HG02884 (cell line): ENCODE results near the gene CD96.
A peak's percentile ranks its signal among the peaks of the same experiment; 100 is the strongest.
"Not testable (repeated sequence)": the region's sequence is repeated elsewhere in the genome, so short reads cannot be mapped to it uniquely, and the experiment has no call there.

Experiments used
- ATAC-seq: cut with Tn5 transposase; IDR thresholded peaks from one replicate; pipeline ENCODE4 v1.9.1; 2021; ENCODE audit warnings: mild to moderate bottlenecking, moderate library complexity; ENCODE audit not compliant: unreplicated experiment

CD96 gene

DNA sequence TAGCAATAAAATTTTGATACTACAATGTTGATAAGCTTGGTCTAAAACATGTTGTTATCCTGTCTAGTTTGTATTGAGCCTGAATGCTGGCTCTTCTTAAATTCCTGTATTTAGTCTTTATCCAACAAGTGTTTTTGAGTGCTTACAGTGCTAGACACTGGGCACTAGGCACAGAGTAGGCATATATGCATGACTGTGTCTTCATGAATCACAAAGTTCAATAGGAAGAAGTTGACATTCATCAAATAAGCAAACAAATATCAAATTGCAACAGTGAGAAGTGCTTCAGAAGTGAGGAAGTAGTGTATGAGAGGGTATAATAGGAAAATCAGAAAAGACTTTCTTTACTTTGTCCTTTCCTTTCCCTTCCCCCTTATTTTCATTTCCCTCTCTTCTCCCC, 6.8 kb downstream of the CD96 start:
- no peak for ATAC-seq

DNA sequence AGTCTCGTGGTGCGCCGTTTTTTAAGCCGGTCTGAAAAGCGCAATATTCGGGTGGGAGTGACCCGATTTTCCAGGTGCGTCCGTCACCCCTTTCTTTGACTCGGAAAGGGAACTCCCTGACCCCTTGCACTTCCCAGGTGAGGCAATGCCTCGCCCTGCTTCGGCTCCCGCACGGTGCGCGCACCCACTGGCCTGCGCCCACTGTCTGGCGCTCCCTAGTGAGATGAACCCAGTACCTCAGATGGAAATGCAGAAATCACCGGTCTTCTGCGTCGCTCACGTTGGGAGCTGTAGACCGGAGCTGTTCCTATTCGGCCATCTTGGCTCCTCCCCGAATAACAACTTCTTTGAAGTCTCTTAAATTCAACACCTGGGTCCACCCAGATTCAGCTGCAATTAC, 19.9 kb downstream of the CD96 start:
- not testable (repeated sequence) for ATAC-seq

- no peak for ATAC-seq
Observed at GRCh38 chr3:111566844-111567243, 24.8 kb downstream of the CD96 start.

DNA sequence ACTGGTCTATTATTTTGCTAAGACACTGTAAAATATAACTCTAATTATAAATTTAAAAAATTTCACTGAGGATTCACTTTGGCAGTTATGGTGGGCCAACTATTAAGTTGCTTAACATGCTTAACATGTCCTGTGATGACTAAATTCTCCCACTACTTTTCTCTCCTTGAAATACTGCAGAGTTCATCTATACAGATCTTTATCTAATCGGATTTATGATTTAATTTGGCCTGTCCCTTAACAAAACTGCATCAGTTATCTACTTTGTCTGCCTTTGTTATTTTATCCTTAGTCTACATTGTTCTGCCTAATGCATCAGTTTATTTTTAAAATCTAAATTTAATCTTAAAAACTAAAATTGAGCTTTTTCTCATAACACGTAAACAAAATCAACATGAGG, 26.4 kb downstream of the CD96 start:
- ATAC-seq, result no peak

DNA sequence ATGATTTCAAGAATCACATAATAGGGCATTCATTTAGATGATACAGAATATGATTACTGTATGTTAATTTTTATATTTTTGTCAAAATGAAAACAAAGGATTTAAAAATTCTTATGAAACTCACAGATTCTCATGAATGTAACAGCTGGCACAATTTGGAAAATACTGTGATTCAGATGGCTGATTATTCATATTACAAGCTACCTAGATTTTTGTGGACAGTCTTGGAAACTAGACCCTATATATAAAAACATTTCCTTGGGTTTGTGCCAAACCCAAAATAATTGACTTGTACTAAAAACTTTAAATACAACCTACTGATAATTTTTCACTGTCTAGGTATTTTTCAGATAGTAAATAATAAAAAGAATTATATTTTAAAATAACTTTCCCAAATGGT, 26.9 kb downstream of the CD96 start:
- no peak for ATAC-seq

- ATAC-seq, result no peak
Observed at GRCh38 chr3:111570404-111571030, 28.5 kb downstream of the CD96 start.

- ATAC-seq, result no peak
Observed at GRCh38 chr3:111571282-111571681, 29.3 kb downstream of the CD96 start.

- no peak for ATAC-seq
Observed at GRCh38 chr3:111571907-111572460, 30.0 kb downstream of the CD96 start.

DNA sequence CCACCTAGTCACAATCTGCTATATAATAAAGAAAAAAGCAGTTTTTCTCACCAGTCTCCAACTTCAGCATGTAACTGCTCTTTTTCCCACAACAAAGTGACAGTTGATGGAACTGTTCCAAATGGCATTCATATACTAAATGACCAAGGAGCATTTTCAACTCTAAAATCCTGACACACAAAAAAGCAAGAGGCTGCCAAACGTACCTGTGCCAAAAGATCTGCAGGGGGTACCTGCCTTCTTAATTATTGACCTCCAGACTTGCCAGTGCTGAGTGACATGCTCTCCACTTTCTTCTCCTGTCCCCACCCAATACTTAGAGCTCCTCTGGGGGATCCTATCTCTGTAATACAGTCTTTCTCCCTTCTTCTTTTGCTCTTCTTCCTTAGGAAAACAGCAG, 35.1 kb downstream of the CD96 start:
- no peak for ATAC-seq

DNA sequence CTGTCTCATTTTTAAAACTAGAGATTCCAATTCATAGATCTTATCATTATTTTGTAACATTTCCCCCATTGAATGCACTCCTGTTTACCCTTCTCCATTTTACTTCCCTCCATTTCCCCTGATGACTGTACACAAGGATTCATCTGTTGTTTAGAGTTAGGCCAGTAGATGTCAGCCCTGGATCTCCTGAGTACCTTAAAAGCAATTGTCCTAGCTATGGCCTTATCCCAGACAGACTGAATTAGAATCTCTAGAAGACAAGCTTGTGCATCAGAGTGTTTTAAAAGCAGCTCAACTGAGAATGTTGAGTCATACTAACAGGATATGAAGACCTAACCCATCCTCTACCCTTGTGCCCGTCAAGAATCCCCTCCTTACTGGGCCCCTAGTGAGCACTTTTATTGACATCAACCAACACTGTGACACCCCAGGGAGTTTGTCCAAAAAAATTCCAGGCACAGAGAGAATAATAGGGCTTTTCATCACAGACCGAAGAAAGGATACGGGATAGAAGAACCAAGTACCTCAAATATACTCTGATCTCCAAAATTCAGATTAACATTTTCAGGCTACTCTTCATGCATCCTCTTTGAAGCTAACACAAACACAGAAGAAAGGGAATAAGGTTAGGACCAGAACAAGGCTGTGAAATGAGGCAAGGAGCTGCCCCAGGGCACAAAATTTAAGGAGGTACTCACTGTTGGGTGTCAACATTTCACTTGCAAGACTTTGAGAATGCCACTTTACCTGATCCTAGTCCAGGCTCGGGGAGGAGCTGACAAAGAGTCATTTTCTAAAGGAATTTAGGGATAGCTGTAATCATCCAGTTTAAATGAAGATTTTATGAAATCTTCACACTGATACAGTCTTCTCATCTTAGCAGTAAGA, 36.0 kb downstream of the CD96 start:
- peak; percentile 89 for ATAC-seq

DNA sequence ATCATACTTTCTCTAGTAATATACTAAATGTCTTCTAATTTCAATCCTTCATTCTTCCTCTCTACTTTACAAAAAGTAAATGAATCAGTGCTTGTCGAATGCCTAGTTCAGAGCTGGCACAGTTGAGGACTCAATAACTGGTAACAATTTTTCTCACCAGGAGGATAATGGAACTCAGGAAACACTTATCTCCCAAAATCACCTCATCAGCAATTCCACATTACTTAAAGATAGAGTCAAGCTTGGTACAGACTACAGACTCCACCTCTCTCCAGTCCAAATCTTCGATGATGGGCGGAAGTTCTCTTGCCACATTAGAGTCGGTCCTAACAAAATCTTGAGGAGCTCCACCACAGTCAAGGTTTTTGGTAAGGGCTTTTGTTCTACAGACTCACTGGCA, 36.9 kb downstream of the CD96 start:
- ATAC-seq, result no peak

- no peak for ATAC-seq
Observed at GRCh38 chr3:111579495-111579894, 37.5 kb downstream of the CD96 start.

DNA sequence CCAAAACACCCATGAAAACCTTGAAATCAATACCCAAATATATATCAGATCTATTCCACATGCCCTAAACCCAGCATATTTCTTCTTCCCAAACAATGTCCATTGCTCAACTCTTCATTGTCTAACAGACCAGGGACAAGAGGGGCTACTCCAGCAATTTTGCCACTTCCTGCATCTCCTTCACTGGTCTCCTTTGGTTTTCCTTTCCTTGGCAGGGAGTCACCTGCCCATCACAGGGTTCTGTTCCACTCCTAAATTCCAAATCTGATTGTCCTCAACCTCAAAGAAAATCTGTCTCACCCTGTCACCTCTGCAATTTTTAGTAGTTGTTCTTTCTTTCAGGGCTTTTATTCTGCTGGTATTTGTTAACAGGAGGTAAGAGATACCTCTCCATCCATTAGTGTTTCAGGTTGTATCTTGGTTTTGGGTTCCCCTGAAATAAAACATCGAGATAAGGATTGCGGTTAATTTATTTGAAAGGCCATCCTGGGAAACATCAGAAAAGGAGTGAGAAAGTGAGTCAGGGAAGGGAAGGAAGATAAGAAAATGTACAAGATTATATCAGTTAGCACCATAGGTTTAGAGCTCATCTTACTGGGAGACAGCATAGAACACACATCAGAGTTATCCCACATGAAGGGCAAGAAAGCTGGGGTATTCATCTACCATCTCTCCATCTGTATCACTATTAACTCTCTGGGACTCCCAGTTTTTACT, 39.6 kb downstream of the CD96 start:
- ATAC-seq, result no peak

- no peak for ATAC-seq
Observed at GRCh38 chr3:111582120-111582474, 40.1 kb downstream of the CD96 start.

- no peak for ATAC-seq
Observed at GRCh38 chr3:111584744-111585143, 42.7 kb downstream of the CD96 start.

- ATAC-seq, result no peak
Observed at GRCh38 chr3:111585217-111585616, 43.2 kb downstream of the CD96 start.

DNA sequence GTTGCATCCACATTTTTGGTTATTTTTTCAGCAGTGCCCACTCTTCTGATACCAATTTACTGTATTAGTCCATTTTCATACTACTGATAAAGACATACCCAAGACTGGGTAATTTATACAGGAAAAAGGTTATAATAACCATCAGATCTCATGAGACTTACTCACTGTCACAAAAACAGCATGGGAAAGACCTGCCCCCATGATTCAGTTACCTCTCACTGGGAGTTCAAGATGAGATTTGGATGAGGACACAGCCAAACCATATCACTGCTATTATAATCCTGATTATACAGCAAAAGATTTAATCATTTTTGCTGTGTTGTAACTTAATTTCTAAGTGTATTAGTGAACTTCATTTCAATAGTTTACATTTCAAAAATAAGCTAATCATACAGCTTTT, 46.5 kb downstream of the CD96 start:
- ATAC-seq, result no peak

GRCh38 chr3:111589303-111590142, 47.5 kb downstream of the CD96 start:
- ATAC-seq, result no peak

- no peak for ATAC-seq
Observed at GRCh38 chr3:111590143-111590491, 48.1 kb downstream of the CD96 start.

GRCh38 chr3:111591555-111591954, 49.6 kb downstream of the CD96 start:
- no peak for ATAC-seq

DNA sequence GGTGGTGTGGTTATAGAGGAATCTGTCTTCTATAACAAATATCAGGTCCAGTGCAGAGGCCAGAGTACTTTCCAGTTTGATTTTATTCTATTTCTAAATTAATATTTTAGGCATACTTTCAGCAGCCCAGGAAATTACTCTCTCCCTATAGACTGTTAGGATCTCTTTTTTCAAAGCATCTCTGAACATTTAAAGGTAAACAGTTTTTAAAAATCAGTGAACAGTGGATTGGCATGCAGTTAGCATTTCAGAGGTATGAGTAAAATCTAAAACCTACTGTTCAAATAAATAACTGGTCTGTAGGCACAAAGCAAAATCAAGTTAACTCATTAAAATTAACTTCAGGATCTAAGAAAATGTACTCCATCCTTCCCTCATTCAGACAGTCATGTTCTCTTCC, 50.1 kb downstream of the CD96 start:
- ATAC-seq, result no peak
